ENCODE data around the gene MYBPC1. TPM values are rescaled to one million over a fixed set of nuclear protein-coding genes. Genes with fewer than 3 reads are reported as not detected.

MYBPC1 gene
- total RNA-seq, 2 experiments from 2014 or later = not detected

DNA sequence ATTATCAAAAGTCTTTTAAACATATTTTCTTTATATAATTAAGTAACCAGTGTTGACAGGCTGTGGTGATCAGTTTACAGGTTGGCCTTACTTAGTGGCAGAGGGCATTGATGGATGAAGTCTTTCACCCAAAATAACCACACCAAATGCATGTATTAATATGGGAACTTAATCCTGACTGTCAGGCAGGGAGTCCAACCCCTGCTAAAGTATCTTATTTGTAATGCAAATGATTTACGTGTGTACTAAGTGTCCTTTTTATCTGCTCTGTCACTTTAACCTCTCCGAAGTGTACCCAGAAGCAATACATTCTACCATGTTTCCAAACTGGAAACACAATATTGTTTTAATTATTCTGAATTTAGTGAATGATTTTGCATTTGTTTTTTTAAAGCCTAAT, 1.4 kb downstream of the MYBPC1 start:
- Mint-ChIP-seq H3K9me3 (no peaks in the 10 kb centered on the region), H3K27ac (no peak overlapping the region), H3K27me3 (no peaks in the 10 kb centered on the region), H3K4me3 (no peak overlapping the region), H3K36me3 (ENCODE audit: low read depth) (no peaks in the 10 kb centered on the region), H3K4me1 (ENCODE audit: low read depth) (no peaks in the 10 kb centered on the region)
- no peaks in the 10 kb centered on the region for H3K4me1 ChIP-seq (ENCODE audit: insufficient read depth, low read length)
- no peaks in the 10 kb centered on the region for H3K9me3 ChIP-seq (ENCODE audit: control insufficient read depth in 1 of 2, insufficient read depth in 1 of 2, low read length in 2 of 2)
- CTCF ChIA-PET = no interaction called here
- DNase-seq (no peak), ATAC-seq (ENCODE audit: poor library complexity) (no peak)
- no peak overlapping the region for H3K27ac ChIP-seq (ENCODE audit: low read depth in 1 of 2, low read length in 2 of 2)
- H3K4me3 ChIP-seq (ENCODE audit: low read length) = no peak overlapping the region
- intact Hi-C loops (cut with DNase I, micrococcal nuclease) = no loop called here
- TF ChIP-seq, protein P1, sequence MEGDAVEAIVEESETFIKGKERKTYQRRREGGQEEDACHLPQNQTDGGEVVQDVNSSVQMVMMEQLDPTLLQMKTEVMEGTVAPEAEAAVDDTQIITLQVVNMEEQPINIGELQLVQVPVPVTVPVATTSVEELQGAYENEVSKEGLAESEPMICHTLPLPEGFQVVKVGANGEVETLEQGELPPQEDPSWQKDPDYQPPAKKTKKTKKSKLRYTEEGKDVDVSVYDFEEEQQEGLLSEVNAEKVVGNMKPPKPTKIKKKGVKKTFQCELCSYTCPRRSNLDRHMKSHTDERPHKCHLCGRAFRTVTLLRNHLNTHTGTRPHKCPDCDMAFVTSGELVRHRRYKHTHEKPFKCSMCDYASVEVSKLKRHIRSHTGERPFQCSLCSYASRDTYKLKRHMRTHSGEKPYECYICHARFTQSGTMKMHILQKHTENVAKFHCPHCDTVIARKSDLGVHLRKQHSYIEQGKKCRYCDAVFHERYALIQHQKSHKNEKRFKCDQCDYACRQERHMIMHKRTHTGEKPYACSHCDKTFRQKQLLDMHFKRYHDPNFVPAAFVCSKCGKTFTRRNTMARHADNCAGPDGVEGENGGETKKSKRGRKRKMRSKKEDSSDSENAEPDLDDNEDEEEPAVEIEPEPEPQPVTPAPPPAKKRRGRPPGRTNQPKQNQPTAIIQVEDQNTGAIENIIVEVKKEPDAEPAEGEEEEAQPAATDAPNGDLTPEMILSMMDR (IDR thresholded peaks at IDR 0.05) = no peak
- H3K36me3 ChIP-seq (ENCODE audit: insufficient read depth, low read length) = no peaks in the 10 kb centered on the region
- POLR2A ChIA-PET = no interaction called here
- no peaks in the 10 kb centered on the region for H3K27me3 ChIP-seq (ENCODE audit: control insufficient read depth in 1 of 2, insufficient read depth in 2 of 2, low read length in 2 of 2)

- H3K36me3 Mint-ChIP-seq (ENCODE audit: low read depth) = no peaks in the 10 kb centered on the region
- no peaks in the 10 kb centered on the region for H3K27me3 Mint-ChIP-seq
- H3K9me3 Mint-ChIP-seq = no peaks in the 10 kb centered on the region
- CTCF ChIA-PET = no interaction called here
- Histone ChIP-seq H3K9me3 (ENCODE audit: control insufficient read depth in 1 of 2, insufficient read depth in 1 of 2, low read length in 2 of 2) (no peaks in the 10 kb centered on the region), H3K27me3 (ENCODE audit: control insufficient read depth in 1 of 2, insufficient read depth in 2 of 2, low read length in 2 of 2) (no peaks in the 10 kb centered on the region), H3K36me3 (ENCODE audit: insufficient read depth, low read length) (no peaks in the 10 kb centered on the region), H3K4me1 (ENCODE audit: insufficient read depth, low read length) (no peaks in the 10 kb centered on the region), H3K4me3 (ENCODE audit: low read length) (no peak overlapping the region), H3K27ac (ENCODE audit: low read depth in 1 of 2, low read length in 2 of 2) (no peak overlapping the region)
- no peaks in the 10 kb centered on the region for H3K4me1 Mint-ChIP-seq (ENCODE audit: low read depth)
- intact Hi-C loops (cut with DNase I, micrococcal nuclease) = no loop called here
- POLR2A ChIA-PET = no interaction called here
- ATAC-seq (ENCODE audit: poor library complexity) (no peak), DNase-seq (no peak)
- H3K4me3 Mint-ChIP-seq = no peak overlapping the region
- H3K27ac Mint-ChIP-seq = no peak overlapping the region
- TF ChIP-seq, protein P1 (IDR thresholded peaks at IDR 0.05) = no peak
Observed at GRCh38 chr12:101597164-101597563, 2.4 kb downstream of the MYBPC1 start.

GRCh38 chr12:101598483-101598882, 3.7 kb downstream of the MYBPC1 start:
- H3K36me3 ChIP-seq (ENCODE audit: insufficient read depth, low read length) = no peaks in the 10 kb centered on the region
- no peaks in the 10 kb centered on the region for H3K9me3 Mint-ChIP-seq
- H3K4me1 ChIP-seq (ENCODE audit: insufficient read depth, low read length) = no peaks in the 10 kb centered on the region
- no peaks in the 10 kb centered on the region for H3K4me1 Mint-ChIP-seq (ENCODE audit: low read depth)
- H3K27ac Mint-ChIP-seq = no peak overlapping the region
- no peak overlapping the region for H3K27ac ChIP-seq (ENCODE audit: low read depth in 1 of 2, low read length in 2 of 2)
- H3K27me3 ChIP-seq (ENCODE audit: control insufficient read depth in 1 of 2, insufficient read depth in 2 of 2, low read length in 2 of 2) = no peaks in the 10 kb centered on the region
- no peaks in the 10 kb centered on the region for H3K9me3 ChIP-seq (ENCODE audit: control insufficient read depth in 1 of 2, insufficient read depth in 1 of 2, low read length in 2 of 2)
- ChIA-PET CTCF (no interaction called here), POLR2A (no interaction called here)
- H3K4me3 Mint-ChIP-seq = no peak overlapping the region
- ATAC-seq (ENCODE audit: poor library complexity) = no peak
- TF ChIP-seq, protein P1 (IDR thresholded peaks at IDR 0.05) = no peak
- no peak for DNase-seq
- H3K27me3 Mint-ChIP-seq = no peaks in the 10 kb centered on the region
- H3K4me3 ChIP-seq (ENCODE audit: low read length) = no peak overlapping the region
- intact Hi-C loops (cut with DNase I, micrococcal nuclease) = no loop called here
- H3K36me3 Mint-ChIP-seq (ENCODE audit: low read depth) = no peaks in the 10 kb centered on the region

Measured in CD4-positive, alpha-beta T cell (primary cell).